ENCODE measurements around the gene RAB44. TPM values are rescaled to one million over a fixed set of nuclear protein-coding genes. Genes with fewer than 3 reads are reported as not detected.

The RAB44 gene
- total RNA-seq, 1 experiment from 2014 or later: not detected

GRCh38 chr6:36685166-36685924, 12.3 kb upstream of the RAB44 start:
- TF ChIP-seq, protein P1, sequence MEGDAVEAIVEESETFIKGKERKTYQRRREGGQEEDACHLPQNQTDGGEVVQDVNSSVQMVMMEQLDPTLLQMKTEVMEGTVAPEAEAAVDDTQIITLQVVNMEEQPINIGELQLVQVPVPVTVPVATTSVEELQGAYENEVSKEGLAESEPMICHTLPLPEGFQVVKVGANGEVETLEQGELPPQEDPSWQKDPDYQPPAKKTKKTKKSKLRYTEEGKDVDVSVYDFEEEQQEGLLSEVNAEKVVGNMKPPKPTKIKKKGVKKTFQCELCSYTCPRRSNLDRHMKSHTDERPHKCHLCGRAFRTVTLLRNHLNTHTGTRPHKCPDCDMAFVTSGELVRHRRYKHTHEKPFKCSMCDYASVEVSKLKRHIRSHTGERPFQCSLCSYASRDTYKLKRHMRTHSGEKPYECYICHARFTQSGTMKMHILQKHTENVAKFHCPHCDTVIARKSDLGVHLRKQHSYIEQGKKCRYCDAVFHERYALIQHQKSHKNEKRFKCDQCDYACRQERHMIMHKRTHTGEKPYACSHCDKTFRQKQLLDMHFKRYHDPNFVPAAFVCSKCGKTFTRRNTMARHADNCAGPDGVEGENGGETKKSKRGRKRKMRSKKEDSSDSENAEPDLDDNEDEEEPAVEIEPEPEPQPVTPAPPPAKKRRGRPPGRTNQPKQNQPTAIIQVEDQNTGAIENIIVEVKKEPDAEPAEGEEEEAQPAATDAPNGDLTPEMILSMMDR (conservative IDR thresholded peaks at IDR 0.05): no peak
- no peaks in the 10 kb centered on the region for H3K79me2 ChIP-seq (ENCODE audit: insufficient read depth, low read length)
- H3K79me1 ChIP-seq (ENCODE audit: insufficient read depth, low read depth, low read length, poor library complexity, severe bottlenecking): no peaks in the 10 kb centered on the region
- no peak overlapping the region for H3T11ph ChIP-seq (ENCODE audit: low read length)
- H2BK20ac ChIP-seq (ENCODE audit: low read depth, low read length, poor library complexity, severe bottlenecking): no peak overlapping the region
- H3K9me3 ChIP-seq (ENCODE audit: control insufficient read depth, low read depth, low read length): no peaks in the 10 kb centered on the region
- Mint-ChIP-seq H3K36me3 (ENCODE audit: insufficient read depth in 1 of 3, low read depth in 3 of 3) (peaks cover 0 to 40% (median 11%) of the 10 kb centered on the region in 3 experiments; a peak in 3 of 7 replicates), H3K4me3 (no peak overlapping the region), H3K27me3 (ENCODE audit: low read depth) (peaks cover 6% of the 10 kb centered on the region), H3K9me3 (no peaks in the 10 kb centered on the region), H3K4me1 (peaks cover 10 to 11% of the 10 kb centered on the region in 2 experiments), H3K27ac (no peak overlapping the region; a peak in 1 of 7 replicates)
- H3K56ac ChIP-seq (ENCODE audit: insufficient read length, low read depth, low read length): no peak overlapping the region
- no peak overlapping the region for H4K8ac ChIP-seq (replicated peaks; ENCODE audit: insufficient read length, low read depth, low read length)
- H3K9ac ChIP-seq (ENCODE audit: extremely low read depth, insufficient read length, low read length): no peak overlapping the region
- no peak overlapping the region for H4K91ac ChIP-seq (ENCODE audit: insufficient read length, low read depth, low read length)
- H3K4me2 ChIP-seq (ENCODE audit: insufficient read depth, insufficient read length, low read length): no peak overlapping the region
- no peak for DNase-seq
- H3K14ac ChIP-seq (ENCODE audit: insufficient read depth, low read length): no peak overlapping the region
- no peaks in the 10 kb centered on the region for H3K4me1 ChIP-seq (ENCODE audit: insufficient read depth, low read length)
- peaks cover 4% of the 10 kb centered on the region for H3K23me2 ChIP-seq (ENCODE audit: insufficient read length, low read depth, low read length, poor library complexity, severe bottlenecking)
- no peak overlapping the region for H2BK5ac ChIP-seq (ENCODE audit: insufficient read length, low read length)
- H3K4ac ChIP-seq (ENCODE audit: low read depth, low read length): no peak overlapping the region
- no peak overlapping the region for H4K5ac ChIP-seq (ENCODE audit: insufficient read length, low read depth, low read length)
- H2BK12ac ChIP-seq (ENCODE audit: insufficient read length, low read depth, low read length): no peak overlapping the region
- H3K27me3 ChIP-seq (ENCODE audit: insufficient read depth, low read length): no peaks in the 10 kb centered on the region
- no peak overlapping the region for H3K27ac ChIP-seq (ENCODE audit: insufficient read length, low read depth, low read length)
- no peak overlapping the region for H2BK15ac ChIP-seq (ENCODE audit: low read depth, low read length)
- no peak overlapping the region for H3K23ac ChIP-seq (ENCODE audit: insufficient read length, low read depth, low read length)
- no peaks in the 10 kb centered on the region for H4K20me1 ChIP-seq (ENCODE audit: control insufficient read depth, insufficient read depth, insufficient read length)
- WGBS (ENCODE audit: extremely low coverage, insufficient read length, low lambda C conversion rate): no CpG with 5 or more reads among the region's 20 CpGs
- H2BK120ac ChIP-seq (ENCODE audit: low read depth, low read length, poor library complexity, severe bottlenecking): no peak overlapping the region
- H2AK5ac ChIP-seq (ENCODE audit: insufficient read length, low read length): no peak overlapping the region
- H3K18ac ChIP-seq (ENCODE audit: insufficient read length, low read depth, low read length): no peak overlapping the region
- H2AFZ ChIP-seq (ENCODE audit: low read length): no peak overlapping the region
